Astrocyte (in vitro differentiated cells and primary cell): Measurements from ENCODE around the gene ASH1L.
A peak's percentile ranks its signal among the peaks of the same experiment; 100 is the strongest.

Experiments used
- EZH2 ChIP-seq: IDR thresholded peaks from 2 replicates; pipeline ENCODE4 v1.6.1; 2012; ENCODE audit warnings: mild to moderate bottlenecking, low read length, inconsistent platforms; ENCODE audit not compliant: insufficient read depth
- TF ChIP-seq, protein P1 (sequence below): IDR thresholded peaks from 2 replicates; pipeline ENCODE4 v1.5.1; 2011; ENCODE audit warnings: low read depth, mild to moderate bottlenecking, inconsistent platforms, low read length, moderate library complexity; ENCODE audit not compliant: insufficient read depth

DNA sequence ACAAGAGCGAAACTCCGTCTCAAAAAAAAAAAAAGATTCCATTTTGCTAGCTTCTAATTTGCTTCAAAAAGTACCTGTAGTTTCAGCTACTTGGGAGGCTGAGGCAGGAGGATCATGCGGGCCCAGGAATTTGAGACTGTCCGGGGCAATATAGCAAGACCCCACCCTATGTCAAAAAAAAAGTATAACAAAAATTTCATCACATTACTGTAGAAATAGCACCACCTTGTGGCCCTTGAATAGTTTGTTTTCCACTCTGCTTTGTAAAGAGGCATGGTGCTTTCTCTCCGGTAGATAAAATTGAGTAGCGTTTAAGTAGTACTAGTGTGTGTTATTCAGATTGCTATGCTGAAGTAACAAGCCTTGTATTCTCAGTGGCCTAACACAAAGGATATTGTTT, 29.2 kb upstream of the ASH1L start:
- TF ChIP-seq, protein P1, sequence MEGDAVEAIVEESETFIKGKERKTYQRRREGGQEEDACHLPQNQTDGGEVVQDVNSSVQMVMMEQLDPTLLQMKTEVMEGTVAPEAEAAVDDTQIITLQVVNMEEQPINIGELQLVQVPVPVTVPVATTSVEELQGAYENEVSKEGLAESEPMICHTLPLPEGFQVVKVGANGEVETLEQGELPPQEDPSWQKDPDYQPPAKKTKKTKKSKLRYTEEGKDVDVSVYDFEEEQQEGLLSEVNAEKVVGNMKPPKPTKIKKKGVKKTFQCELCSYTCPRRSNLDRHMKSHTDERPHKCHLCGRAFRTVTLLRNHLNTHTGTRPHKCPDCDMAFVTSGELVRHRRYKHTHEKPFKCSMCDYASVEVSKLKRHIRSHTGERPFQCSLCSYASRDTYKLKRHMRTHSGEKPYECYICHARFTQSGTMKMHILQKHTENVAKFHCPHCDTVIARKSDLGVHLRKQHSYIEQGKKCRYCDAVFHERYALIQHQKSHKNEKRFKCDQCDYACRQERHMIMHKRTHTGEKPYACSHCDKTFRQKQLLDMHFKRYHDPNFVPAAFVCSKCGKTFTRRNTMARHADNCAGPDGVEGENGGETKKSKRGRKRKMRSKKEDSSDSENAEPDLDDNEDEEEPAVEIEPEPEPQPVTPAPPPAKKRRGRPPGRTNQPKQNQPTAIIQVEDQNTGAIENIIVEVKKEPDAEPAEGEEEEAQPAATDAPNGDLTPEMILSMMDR: peak; percentile 54
- TF ChIP-seq EZH2: no peak
